HG03108 (cell line): Measurements from ENCODE around the gene SH3BP4.

Experiments used
- ATAC-seq: cut with Tn5 transposase; IDR thresholded peaks from one replicate; pipeline ENCODE4 v1.9.1; 2021; ENCODE audit warnings: moderate library complexity; ENCODE audit not compliant: unreplicated experiment

The SH3BP4 gene

DNA sequence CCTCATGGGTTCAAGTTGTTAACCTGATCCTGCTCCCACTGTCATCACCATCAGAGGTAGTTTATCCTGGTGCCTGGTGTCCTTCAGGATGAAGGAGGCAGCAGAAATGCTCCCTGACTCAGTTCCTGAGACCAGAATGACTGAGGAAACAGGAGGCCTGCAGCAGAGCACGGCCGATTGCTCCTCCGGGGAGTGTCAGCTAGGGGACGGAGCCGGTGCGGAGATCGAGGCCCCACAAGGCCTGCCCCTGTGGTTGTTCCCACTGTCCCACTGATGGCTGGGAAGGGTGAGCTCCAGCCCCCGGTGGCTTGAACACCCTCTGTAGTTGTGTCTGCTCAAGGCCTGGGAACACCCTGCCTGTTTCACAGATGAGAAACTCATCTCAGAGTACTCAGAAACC is 45.6 kb downstream of the SH3BP4 start:
- ATAC-seq, result no peak

GRCh38 chr2:234998404-234999211 is 46.8 kb downstream of the SH3BP4 start:
- ATAC-seq, result no peak

DNA sequence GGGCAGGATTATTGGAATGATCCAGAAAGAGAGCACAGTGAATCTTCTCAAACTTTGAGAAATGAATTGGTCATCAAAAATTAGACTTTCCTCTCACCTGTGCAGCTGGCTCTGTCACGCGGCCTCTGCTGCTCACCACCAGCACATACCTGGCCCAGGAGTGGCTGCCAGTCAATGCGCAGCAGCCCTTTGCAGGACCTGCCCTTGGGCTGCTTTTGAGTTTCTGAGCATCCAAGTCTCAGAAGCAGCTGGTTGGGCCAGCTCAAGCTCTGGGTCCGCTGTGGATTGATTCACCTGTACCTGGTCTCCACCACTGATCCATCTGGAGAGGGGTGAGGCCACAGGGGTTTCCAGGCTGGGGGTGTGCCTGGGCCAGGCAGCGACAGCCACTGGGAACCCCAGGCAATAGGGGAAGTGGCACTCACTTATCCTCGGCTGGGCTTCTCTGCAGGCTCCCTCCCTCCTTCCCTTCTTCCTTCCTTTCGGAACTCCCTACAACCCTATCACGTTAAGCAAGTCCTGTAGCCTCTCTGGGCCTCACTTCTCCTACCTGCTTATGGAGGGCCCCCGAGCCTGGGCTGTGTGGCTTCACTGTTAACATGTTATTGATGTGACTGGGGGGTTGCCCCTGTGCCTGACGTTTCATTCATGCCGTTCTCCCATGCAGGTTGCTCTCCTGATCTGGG is 48.1 kb downstream of the SH3BP4 start:
- ATAC-seq, result no peak

- no peak for ATAC-seq
Measured at GRCh38 chr2:235000426-235001236, 48.8 kb downstream of the SH3BP4 start.

GRCh38 chr2:235001237-235002133 is 49.7 kb downstream of the SH3BP4 start:
- no peak for ATAC-seq

DNA sequence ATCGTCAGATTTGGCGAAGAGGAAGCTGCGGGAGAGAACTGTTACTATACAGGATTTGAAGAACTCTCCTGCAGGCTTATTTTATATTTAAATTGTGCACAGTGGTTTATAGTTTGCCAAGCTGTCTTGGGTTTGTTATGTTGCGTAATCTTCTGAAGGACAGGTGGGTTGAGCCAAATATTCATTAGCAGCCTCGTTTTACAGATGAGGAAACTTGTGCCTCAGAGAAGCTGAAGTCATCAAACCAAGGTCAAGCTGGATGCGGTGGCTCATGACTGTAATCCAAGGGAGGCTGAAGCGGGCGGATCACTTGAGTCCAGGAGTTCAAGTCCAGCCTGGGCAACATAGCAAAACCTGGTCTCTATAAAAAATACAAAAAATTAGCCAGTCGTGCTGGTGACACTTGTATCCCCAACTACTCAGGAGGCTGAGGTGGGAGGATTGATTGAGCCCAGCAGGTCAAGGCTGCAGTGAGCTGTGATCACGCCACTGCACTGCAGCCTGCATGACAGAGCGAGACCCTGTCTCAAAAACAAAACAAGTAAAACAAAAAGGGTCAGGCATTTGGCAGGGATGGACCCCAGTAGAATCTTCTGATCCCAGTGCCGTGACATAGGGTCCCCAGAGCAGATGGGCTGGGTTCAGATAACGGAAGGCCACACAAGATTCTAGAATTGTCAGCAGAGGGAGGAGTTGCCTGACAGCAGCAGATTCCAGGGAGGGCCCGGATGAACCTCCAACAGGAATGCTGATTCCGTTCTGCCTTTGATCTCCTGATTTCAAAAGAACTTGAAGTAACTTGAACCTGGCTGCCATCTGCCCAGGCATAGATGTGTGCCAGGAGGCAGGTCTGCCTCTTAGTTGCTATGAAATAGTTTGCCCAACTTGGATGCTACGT is 50.6 kb downstream of the SH3BP4 start:
- ATAC-seq, result no peak

DNA sequence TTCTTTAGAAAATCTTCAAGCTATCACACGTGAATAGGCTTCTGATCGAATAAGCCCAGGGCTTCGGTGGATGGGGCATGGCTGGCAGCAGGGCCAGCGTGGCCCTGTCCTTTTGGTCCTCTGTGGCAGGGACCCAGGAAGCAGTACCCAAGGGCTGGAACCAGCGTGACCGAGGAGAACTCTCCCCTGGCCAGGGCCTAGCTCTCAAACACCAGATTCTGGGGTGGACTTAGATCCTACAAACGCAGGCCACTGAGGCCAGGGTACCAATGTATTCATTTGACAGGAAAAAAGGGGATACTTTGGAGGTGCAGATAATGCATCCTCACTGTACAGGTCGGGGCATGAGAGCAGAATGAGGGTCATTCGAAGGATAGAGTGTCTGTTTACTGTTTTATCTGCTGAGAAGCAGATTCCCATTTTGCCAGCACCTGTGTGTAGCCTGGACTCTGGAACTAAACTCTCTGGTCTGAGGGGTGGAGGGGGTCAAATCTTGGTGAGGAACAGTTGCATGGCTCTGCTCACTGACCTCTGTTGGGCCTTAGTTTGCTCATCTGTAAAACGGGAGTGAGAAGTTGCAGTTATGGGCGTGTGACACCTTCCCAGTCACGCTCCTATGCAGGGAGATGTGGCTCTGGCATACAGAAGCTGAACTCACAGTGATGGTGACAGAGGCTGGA is 51.4 kb downstream of the SH3BP4 start:
- no peak for ATAC-seq

- no peak for ATAC-seq
Measured at GRCh38 chr2:235004329-235004903, 52.6 kb downstream of the SH3BP4 start.

DNA sequence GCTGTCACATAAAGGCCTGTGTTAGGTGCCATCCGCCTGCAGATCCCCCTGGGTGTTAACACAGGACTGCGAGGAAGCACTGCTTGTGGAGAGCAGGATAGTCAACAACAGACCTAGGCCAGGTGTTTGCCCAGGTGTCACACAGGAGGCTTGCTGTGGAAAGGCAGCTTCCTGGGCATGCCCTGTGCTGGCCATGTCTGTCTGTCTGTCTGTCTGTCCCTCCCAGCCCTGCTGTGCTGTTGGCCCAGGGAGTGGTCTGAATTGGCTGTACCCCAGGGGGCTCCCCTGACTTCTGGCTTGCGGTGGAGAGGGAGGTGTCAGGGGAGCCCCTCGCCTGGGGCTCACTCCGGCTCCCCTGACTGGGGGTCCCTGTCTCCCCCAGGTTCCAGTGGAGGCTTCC is 53.2 kb downstream of the SH3BP4 start:
- ATAC-seq, result no peak

DNA sequence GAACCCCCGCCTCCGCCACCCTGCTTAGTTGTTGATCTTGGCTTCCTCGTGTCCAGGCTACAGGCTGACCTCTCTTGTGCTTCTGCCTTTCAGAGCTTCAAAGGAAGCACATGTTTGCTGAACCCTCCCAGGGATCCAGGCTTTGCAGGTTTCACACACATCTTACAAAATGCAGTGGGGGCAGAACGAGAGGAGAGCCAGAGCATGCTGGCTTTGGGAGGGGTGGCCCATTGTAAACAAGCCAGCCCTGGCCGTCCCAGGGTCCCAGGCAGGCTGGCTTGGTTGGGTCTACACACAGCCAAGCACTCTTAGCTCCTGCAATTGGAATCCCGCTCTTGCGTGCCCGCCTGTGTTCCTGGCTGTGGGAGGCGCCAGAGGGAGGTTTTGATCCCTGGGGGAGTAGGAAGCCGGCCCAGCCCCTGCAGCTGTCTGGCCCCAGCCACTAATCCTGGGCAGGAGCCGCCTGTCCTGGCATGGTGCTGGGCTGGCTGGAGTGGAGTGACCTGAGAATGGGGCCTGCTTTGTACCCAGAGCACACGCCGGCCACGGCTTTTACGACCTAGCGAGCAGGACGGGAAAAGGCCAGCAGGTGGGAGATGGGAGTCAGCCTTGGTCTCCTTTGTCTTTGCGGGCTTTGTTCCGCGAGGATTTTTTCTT is 53.9 kb downstream of the SH3BP4 start:
- no peak for ATAC-seq

DNA sequence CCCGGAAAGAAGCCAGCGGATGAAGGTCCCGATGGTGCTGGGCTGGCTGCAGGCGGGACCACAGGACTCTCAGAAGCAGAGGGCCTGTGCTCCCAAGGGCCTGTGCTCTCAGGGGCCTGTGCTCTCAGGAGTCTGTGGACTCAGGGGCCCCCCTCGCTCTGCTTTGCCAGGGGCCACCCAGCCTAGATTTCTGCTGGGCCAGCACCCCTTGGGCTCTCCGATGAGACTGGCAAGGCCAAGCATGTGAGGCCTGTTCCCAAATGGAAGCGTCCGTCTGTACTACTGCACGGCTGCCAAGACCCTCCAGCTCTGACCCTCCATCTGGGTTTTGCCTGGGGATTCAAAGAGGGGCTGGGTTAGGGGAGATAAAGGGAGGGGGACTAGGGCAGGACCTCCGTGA is 54.6 kb downstream of the SH3BP4 start:
- no peak for ATAC-seq

DNA sequence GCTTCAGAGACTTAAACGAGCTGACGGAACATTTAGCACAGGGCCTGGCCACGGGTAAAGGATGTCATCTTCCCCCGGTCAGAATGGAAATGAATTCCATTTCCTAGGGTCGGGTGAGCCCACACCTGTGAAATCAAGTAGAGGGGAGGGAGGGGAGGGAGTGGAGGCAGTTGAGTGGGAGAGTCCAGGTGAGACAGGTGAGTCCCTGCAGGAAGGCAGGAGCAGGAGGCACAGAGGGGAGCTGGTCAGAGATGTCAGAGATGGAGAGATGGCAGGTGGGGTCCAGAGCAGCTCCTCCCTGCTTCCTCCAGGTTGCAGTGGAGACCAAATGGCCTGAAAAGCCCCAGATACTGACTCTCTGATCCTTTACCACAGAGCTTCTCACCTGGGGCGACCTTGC is 55.2 kb downstream of the SH3BP4 start:
- ATAC-seq, result no peak

DNA sequence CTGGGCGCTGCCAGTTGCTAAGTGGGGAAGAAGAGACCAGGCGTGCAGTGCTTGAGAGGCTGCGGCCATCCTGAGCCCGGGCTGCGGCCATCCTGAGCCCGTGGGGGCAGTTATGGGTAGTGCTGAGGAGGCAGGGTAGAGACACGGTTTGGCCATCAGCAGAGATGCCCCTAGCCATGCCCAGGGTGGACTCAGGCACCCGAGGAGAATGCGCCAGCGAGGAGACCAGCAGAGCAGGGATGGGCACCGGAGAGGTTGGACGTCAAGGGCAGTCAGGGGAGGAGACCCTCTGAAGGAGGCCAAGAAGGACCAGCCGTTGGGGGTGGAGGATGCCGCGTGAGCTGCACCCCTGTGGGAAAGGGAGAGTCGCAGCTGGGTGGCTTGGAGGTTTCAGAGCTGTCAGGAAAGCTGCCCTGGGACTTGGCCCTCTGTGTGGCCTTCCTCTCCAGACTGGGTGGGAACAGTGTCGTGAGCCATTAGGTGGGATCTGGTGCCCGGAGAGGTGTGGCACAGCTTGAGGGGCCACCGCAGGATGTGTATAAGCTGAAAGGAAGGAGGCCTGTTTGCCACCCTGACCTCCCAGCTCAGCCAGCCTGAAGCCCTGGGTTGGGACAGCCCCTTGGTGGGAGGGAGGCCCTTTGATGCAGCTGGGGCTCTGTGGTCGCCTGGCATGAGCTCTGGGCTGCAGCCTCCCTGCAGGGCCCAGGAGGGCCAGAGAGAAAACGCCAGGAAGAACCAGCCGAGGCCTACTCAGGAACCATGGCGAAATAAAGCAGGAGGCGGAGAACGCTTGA is 56.0 kb downstream of the SH3BP4 start:
- ATAC-seq, result no peak

DNA sequence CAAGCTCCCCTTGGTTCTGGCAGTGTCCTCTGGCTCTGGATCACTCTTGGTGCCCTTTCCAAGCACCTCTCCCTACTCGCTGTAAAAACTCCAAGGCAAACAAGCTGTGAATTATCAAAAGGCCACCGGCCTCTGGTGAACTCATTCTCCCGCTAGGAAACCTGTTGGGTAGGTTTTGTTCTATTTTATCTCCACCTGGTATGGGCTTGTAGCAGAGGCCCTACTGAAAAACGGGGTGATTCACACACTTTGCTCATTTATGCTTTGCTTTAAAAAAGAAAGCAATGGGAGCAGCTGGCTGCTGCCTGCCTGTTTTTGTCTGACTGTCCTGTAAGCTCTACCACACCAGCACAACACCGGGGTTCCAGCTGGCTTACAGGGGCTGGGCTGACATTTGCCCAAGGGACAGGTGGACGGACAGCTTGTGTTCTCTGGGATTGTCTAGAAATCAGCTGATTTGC is 56.8 kb downstream of the SH3BP4 start:
- no peak for ATAC-seq

- ATAC-seq, result no peak
Measured at GRCh38 chr2:235009081-235009480, 57.3 kb downstream of the SH3BP4 start.

DNA sequence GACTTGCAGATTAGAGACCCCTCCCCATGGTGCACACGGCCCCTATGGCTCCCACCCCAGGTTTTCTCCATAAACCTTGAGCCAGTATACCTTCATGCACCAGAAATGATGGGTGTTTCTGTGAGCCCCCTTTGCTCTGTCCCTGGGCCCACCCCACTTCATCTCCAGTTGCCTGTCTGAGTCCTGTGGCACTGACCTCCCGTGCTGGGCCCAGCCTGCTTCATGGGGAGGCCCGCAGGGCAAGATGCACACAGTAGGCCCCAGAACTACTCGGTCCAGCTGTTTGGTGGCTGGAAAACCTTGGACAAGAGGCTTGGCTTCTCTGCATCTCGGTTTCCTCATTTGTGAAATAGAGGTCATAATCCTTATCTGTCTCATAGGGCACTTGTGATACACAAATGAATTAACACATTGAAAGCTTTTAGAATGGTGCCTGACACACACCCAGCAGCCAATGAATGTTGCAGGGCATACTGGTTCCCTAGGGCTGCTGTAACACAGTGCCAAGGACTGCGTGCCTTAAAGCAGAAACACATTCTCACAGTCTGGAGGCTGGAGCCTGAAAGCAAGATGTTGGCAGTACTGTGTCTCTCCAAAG is 58.4 kb downstream of the SH3BP4 start:
- ATAC-seq, result no peak

GRCh38 chr2:235011607-235011928 is 59.8 kb downstream of the SH3BP4 start:
- no peak for ATAC-seq
